Neutrophil (primary cell): ENCODE measurements around the gene CDK5RAP2.

Source experiments
- H3K27ac ChIP-seq: fragments of 200-600 bp; sonication (generic); 2 replicates; pipeline ENCODE4 v1.5.1; 2016; ENCODE audit warnings: mild to moderate bottlenecking, moderate library complexity
- H3K27me3 ChIP-seq: fragments of 200-600 bp; sonication (generic); 2 replicates; pipeline ENCODE4 v1.6.0; 2016; ENCODE audit warnings: mild to moderate bottlenecking
- H3K36me3 ChIP-seq: fragments of 200-600 bp; sonication (generic); 2 replicates; pipeline ENCODE4 v1.5.1; 2017
- H3K4me1 ChIP-seq, 2 experiments: fragments of 200-600 bp in 1 of 2; sonication (generic) in 1 of 2; 1 replicate in 1 of 2; 2 replicates in 1 of 2; pipeline versions ENCODE4 v1.5.1 to v1.6.1; 2013 to 2016; ENCODE audit warnings: low read depth in 1 of 2, low read length in 1 of 2, mild to moderate bottlenecking in 1 of 2, moderate library complexity in 1 of 2; ENCODE audit not compliant: control insufficient read depth in 1 of 2, insufficient read depth in 1 of 2
- H3K4me3 ChIP-seq, 2 experiments: fragments of 200-600 bp in 1 of 2; sonication (generic) in 1 of 2; 1 replicate in 1 of 2; 2 replicates in 1 of 2; pipeline ENCODE4 v1.5.1; 2013 to 2016; ENCODE audit warnings: low read depth in 1 of 2, low read length in 1 of 2, mild to moderate bottlenecking in 1 of 2, moderate library complexity in 1 of 2
- H3K9me3 ChIP-seq: fragments of 200-600 bp; sonication (generic); 2 replicates; pipeline ENCODE4 v1.5.1; 2016
- CTCF ChIP-seq: fragments of 200-600 bp; sonication (generic); IDR thresholded peaks from 2 replicates; pipeline ENCODE4 v1.5.1; 2016; ENCODE audit warnings: antibody characterized with exemption

CDK5RAP2 gene

GRCh38 chr9:120438111-120438510 is 141.9 kb downstream of the CDK5RAP2 start:
- Histone ChIP-seq H3K36me3 (peaks cover 25% of the 10 kb centered on the region), H3K4me1 (peaks cover 33 to 58% of the 10 kb centered on the region in 2 experiments)
- no peak for TF ChIP-seq CTCF

GRCh38 chr9:120436983-120437475 is 142.9 kb downstream of the CDK5RAP2 start:
- peaks cover 33 to 54% of the 10 kb centered on the region in 2 experiments for H3K4me1 ChIP-seq
- TF ChIP-seq CTCF = no peak
- H3K27me3 ChIP-seq = no peaks in the 10 kb centered on the region
- peak overlapping the region; percentile 80 for H3K27ac ChIP-seq
- H3K9me3 ChIP-seq = no peaks in the 10 kb centered on the region
- H3K4me3 ChIP-seq = peak overlapping the region in 1 of 2 experiments; percentile 7
- peaks cover 22% of the 10 kb centered on the region for H3K36me3 ChIP-seq

More at GRCh38 chr9:120438111-120438510, 141.9 kb downstream of the CDK5RAP2 start:
- Histone ChIP-seq H3K27me3 (no peaks in the 10 kb centered on the region), H3K27ac (peak overlapping the region; percentile 80), H3K9me3 (no peaks in the 10 kb centered on the region), H3K4me3 (peak overlapping the region in 1 of 2 experiments; percentile 13)

- TF ChIP-seq CTCF = no peak
- H3K9me3 ChIP-seq = no peaks in the 10 kb centered on the region
- no peaks in the 10 kb centered on the region for H3K27me3 ChIP-seq
- H3K4me1 ChIP-seq = peaks cover 33 to 49% of the 10 kb centered on the region in 2 experiments
- no peak overlapping the region for H3K4me3 ChIP-seq
- H3K27ac ChIP-seq = peak overlapping the region; percentile 80
- peaks cover 22% of the 10 kb centered on the region for H3K36me3 ChIP-seq
These were observed 143.5 kb downstream of the CDK5RAP2 start for GRCh38 chr9:120436446-120436845.

- Histone ChIP-seq H3K27me3 (no peaks in the 10 kb centered on the region), H3K27ac (no peak overlapping the region), H3K9me3 (no peaks in the 10 kb centered on the region), H3K4me3 (no peak overlapping the region), H3K36me3 (peaks cover 12% of the 10 kb centered on the region), H3K4me1 (peaks cover 33 to 45% of the 10 kb centered on the region in 2 experiments)
- no peak for TF ChIP-seq CTCF
These were observed 144.9 kb downstream of the CDK5RAP2 start for GRCh38 chr9:120435091-120435490.

GRCh38 chr9:120434532-120434931 is 145.4 kb downstream of the CDK5RAP2 start:
- peaks cover 12% of the 10 kb centered on the region for H3K36me3 ChIP-seq
- no peaks in the 10 kb centered on the region for H3K27me3 ChIP-seq

More at GRCh38 chr9:120434532-120434931, 145.4 kb downstream of the CDK5RAP2 start:
- Histone ChIP-seq H3K9me3 (no peaks in the 10 kb centered on the region), H3K27ac (no peak overlapping the region), H3K4me3 (no peak overlapping the region), H3K4me1 (peaks cover 33 to 40% of the 10 kb centered on the region in 2 experiments)
- no peak for TF ChIP-seq CTCF
